GM04503 (cell line): ENCODE data around the gene NAA25.
"Not testable (repeated sequence)": the region's sequence is repeated elsewhere in the genome, so short reads cannot be mapped to it uniquely, and the experiment has no call there.

Source experiments
- DNase-seq: peaks from one replicate; pipeline ENCODE4 v3.0.0-alpha.2; 2012; ENCODE audit warnings: low read depth

Gene NAA25

DNA sequence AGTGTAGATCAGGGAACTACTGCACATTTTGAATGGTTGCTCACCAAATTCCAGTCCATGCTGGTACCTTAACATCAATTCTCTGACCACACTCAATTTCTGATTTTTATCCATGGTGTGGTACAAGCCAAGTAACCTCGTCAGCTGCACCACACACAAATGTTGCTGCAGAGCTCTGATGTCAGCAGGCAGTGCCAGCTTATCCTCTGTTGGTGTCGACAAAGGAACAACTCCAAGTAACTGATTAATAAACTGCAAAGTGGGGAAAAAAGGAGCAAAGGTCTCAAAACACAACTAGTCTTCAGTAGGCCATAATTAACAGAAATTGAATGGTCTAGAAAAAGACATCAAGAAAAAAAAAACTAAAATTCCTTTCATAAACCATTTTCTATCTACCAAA, 47.4 kb downstream of the NAA25 start:
- DNase-seq: no peak

DNA sequence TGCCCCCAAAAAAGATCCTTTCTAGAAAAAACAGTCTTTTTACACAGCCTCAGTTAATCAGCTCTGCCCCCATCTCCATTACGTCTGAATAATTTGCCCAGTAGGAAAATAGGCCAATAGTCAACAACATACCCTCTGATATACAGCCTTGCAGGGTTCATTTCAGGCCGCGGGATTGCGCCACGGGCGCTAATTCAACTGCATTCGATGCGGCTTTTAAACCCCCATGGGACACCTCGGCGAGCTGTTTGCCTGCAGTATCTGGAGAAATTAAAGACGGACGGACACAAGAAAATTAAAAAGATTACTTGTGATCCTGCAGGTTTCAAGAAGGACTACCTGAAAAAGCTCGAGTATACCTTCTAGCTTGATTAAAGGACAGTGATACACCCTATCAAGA, 59.2 kb downstream of the NAA25 start:
- no peak for DNase-seq

DNA sequence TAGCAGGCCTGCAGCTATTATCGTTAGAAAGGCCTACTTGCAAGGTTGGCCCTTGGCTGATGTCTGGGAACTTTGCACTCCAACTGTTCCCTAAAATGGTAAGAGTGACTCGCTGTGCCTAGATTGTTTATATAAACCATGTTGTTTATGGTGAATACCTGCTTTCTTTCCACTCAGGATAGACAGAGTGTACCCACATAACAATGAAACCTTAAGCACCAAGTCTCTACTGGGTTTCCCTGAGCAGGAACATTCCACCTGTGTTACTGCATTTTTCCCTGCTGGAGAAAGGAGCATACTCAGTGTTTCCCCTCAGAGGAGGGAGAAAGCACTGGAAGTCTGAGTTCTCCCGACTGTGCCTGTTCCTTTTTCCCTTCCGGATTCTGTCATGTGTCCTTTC, 62.6 kb downstream of the NAA25 start:
- no peak for DNase-seq

DNA sequence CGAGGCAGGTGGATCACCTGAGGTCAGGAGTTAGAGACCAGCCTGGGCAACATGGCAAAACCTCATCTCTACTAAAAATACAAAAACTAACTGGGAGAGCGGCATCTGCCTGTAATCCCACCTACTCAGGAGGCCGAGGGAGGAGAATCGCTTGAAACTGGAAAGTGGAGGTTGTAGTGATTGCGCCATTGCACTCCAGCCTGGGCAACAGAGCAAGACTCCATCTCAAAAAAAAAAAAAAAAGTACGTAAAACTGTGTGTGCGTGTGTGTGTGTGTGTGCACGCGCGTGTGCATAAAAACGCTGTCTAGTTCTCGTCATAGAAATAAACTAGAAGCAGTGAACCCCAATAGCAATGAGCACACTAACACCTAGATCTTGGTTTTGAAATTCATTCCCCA, 72.0 kb downstream of the NAA25 start:
- not testable (repeated sequence) for DNase-seq

DNA sequence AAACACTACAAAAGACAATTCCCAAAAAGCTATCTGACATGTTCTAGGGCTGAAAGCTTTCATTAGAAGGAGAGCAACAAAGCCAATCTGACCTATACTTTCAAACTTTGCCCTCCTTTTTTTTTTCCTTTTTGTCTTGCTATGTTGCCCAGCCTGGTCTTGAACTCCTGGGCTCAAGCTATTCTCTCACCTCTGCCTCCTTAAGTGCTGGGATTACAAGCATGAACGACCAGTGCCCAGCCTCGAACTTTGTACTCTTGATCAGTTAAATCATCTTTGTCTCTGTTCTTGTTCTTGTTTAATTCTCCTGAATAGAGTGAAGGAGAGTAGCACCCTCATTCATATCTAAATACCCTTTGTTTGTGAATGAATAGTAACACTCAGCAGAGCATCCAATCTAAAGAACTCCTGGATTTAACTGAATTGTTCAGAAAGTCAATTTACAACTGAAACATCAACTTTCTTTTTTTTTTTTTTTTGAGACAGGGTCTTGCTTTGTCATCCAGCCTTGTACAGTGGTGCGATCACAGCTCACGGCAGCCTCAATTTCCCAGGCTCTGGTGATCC, 73.3 kb downstream of the NAA25 start:
- DNase-seq: no peak

DNA sequence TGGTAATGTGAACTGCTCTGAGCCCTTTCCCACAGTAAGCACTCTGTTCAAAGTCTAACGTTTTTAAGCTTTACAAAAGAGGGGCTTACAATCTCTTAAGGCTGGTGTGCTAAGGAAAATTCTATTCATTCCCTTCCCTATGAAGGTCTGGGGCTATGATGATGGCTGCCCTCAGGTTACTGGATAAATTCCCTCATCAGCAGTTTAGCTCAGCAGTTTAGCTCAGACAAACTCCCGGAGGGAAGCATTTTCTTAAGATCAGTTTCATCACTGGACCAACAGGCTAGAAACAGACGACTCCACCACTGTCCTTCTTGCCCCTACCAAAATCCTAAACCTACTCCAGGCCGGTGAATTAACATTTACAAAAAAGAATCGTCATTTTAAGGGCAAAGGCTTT, 76.3 kb downstream of the NAA25 start:
- no peak for DNase-seq

DNA sequence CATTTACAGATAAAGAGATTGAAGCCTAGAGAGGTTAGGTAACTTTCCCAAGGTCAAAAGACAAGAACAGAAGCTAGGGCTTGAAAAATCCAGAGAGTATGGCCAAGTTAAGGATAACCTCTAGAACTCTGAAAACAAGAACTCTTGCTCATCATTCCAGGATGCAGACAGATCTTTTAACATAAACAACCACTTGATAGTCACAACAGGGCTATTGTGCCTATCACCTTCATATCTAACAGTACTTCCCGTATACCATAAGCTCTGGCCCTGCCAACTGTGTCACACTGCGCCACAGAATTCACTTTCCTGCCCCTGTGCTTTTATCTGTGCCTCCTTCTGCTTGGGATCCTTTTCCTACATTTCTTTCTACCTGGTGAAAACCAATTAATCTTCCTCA, 77.1 kb downstream of the NAA25 start:
- no peak for DNase-seq

DNA sequence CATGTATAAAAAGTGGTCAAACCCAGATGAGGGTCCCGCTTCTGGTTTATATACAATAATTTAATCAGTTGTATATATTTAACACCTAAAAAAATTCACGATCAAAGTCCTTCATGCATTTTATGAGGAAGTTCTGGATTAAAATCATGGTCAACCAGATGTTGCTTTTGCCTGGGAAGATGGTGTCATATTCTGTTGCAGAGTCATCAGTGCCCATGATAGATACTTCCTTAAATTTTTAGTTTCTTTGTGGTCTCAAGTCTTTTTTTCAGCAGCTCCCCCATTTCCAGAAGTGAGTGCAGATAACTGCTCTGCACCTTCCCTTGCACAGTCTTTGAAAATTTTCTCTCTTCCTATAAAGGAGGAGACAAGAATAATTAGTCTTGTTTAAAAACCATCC, 79.3 kb downstream of the NAA25 start:
- DNase-seq: no peak

DNA sequence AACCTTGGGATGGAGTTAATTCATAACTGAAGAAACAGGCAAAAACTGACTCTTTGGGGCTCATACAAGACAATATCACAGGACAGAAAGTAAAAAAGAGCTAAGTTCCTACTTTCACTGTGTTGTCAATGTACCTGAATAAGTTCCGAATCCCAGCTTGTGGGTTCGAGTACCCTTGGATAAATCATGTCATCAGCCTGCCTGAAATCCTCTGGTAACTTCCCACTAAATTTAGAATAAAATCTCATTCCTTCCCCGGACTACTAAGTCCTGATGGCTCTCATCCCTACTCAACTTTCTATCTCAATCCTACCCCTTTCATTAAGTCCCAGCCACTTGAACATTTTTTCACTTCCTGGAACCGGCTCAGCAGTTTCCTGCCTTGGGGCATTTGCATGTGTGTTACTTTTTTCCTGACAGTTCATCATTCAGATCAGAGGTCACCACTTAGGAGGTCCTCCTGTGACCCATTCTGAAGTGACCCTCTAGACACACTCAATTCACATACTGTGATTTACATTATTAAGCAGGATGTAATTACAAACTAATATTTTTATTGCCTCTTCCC, 82.7 kb downstream of the NAA25 start:
- no peak for DNase-seq

DNA sequence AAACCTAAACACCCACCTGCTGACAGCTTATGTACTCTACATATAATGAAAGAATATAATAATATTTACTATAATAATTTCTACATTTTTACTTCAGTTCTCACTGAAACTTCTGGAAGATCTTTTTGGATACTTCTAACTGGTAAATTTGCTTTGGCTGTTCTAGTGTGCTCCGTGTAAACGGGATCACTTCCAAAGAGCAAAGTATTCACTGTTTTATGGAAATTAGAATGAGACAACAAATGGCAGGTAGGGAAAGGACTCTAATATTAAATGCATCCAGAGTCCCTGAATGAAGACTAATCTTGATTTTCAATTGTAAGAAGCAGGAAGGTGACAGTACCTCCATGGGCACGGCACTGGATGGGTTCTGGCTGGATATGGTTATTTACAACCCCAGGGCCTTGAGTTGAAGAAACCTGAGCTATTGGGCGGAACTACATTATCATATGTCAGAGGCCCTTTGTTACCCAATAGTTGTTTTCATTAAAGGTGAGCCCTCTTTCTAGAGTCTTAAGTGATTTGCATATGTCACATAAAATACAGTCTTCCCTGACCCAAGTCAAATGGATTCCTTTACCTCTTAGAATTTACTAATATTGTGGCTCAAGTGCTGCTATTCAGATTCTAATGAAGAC, 84.7 kb downstream of the NAA25 start:
- no peak for DNase-seq

DNA sequence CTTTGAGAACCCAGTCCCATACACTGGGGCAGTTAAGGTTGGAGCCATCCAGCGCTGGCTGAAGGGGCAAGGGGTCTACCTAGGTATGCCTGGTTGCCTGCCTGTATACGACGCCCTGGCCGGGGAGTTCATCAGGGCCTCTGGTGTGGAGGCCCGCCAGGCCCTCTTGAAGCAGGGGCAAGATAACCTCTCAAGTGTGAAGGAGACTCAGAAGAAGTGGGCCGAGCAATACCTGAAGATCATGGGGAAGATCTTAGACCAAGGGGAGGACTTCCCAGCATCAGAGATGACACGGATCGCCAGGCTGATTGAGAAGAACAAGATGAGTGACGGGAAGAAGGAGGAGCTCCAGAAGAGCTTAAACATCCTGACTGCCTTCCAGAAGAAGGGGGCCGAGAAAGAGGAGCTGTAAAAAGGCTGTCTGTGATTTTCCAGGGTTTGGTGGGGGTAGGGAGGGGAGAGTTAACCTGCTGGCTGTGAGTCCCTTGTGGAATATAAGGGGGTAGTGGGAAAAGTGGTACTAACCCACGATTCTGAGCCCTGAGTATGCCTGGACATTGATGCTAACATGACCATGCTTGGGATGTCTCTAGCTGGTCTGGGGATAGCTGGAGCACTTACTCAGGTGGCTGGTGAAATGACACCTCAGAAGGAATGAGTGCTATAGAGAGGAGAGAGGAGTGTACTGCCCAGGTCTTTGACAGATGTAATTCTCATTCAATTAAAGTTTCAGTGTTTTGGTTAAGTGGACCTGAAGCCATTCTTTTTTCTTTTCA, 86.2 kb downstream of the NAA25 start:
- no peak for DNase-seq

DNA sequence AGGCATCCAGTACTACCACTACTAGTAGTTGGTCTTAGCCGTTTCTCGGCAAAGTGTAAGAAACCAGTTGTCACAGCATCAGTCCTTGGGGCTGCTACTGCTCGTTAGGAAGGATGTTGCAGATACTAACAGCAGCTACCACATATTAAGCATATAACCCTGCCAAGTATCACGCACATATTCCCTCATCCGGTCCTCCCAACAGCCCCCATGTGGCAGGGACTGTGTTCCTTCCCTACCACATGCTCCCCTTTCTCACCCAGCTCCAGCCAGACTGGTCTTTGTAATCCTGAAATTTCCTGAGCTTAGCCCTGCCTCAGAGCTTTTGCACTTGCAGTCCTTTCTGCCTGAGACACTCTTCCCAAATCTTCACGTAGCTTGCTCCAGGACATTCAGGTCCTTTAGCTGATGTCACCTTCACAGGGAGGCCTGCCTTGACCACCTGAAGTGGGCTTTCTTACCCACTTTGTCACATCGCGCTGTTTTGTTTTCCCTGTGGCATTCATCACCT, 87.6 kb downstream of the NAA25 start:
- no peak for DNase-seq

DNA sequence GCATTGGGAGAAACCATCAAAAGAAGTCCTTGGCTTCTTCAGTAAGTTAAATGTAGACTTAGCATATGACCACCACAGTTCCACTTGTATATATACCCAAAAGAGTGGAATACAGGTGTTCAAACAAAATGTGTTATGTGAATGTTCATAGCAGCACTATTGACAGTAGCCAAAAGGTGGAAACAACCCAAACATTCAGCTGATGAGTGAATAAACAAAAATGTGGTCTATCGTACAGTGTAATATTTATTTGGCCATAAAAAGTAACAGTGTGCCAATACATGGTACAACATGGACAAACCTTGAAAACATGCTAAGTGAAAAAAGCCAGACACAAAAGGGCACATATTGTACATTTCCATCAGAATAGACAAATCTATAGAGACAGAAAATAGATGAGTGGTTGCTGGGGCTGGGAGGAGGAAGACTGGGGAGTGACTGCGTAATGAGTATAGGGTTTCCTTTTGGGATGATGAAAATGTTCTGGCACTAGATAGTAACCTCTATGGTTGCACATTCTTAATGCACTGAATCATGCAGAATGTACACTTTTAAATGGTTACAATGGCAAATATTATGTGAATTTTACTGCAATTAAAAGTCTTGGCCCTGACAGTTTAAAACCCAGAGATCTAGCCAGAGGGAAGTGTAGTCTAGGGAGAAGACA, 89.9 kb downstream of the NAA25 start:
- no peak for DNase-seq

DNA sequence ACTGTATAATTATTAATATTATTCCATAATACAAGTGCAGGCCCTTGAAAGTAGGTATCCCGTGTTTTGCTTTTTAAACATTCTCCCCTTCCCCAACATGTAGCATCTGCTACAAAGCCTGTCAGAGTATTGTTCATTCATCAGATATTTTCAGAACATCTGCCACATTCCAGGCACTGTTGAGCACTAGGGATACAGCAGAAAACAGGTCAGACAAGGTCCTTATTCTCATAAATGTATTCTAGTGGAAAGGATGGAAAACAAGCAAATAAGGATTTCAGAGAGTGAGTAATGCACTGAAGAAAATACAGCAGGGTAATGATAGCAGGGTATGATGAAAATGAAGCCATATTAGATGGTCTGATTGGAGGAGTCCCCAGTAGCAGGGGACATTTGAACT, 91.5 kb downstream of the NAA25 start:
- no peak for DNase-seq

DNA sequence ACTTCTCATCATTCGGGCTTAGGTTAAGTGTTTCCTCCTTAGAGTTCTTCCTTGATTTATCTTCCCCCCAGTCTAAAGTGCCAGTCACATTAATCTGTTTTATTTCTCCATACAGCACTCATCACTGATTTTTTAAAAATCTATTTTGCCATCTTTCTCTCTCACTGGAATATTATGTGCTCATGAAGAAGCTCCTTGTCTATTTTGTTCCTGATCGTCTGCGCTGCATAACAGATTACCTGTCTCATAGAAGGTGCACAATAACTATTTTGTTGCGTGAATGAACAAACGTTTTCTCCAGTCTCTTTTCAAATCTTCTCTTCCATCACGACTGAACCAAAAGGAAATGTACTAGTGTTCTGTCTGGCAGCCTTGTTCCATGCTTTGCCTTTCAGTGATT, 92.6 kb downstream of the NAA25 start:
- DNase-seq: no peak

DNA sequence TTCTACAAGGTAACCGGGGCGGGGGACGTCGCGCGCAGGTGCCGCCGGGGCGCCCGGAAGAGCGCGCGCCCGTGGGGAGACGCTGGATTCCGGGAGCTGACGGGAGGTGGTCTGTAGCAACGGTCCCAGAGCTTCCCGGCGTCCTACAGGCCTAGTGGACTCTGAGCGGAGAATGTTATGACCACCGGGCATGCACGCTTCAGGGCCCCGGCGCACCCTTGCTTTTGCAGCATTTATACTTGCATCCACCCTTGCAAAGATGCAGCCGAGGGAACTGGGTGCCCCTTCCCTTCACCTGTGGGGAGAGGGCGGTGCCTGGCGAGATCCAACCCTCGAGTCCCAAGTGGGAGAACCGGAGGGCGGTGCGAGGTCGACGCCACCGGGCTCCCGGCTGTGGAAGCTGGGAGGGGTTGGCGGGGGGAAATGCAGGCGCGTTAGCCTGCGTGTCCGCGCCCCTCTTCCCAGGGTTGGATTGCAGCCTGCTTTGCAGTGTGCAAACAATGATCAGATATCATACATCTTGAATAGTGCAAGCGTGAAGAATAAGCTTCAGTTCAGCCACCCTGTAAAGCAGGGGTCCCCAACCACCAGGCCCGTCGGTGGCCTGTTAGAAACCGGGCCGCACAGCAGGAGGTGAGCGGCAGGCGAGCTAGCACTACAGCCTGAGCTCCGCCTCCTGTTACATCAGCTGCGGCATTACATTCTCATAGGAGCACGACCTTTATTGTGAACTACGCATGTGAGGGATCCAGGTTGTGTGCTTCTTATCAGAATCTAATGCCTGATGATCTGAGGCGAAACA, 94.8 kb downstream of the NAA25 start:
- no peak for DNase-seq

DNA sequence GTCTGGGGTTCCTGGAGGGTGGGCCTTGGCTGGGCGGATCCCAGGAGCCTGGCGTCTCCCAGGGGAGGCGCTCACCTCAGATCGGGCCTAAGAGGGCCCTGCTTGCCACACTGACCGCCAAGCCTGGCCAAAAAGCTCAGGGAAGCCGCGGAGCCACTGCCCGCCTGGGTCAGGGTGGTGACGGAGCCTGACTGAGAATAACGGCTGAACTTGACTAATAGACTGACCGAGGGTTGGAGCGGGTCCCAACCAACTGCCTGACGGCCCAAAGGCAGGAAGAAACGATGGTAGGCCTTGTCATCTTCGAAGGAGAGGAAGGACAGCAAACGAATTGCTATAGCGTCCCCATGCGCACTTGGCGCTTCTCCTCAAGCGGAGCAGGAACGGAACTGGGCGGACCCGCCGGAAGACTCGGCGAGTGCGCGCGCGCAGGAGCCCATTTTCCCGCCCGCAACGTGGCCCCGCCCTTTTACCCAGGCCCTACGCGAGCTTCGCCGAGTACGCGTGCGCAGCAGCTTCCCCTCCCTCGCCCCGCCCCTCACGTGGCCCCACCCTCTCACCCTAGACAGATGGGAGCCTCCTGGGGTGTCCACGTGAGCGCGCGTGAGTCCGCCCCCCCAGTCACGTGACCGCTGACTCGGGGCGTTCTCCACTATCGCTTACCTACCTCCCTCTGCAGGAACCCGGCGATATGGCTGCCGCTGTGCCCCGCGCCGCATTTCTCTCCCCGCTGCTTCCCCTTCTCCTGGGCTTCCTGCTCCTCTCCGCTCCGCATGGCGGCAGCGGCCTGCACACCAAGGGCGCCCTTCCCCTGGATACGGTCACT, 95.6 kb downstream of the NAA25 start, which contains the start of the genes ERP29 and TMEM116:
Gene ERP29, plus strand, starts transcription at position 652 of the 826 bp plus-strand sequence. Its CDS starts 40 bp downstream, at position 692.
Gene TMEM116, minus strand, starts transcription at position 391 of the 826 bp plus-strand sequence. CDS start 7,895 bp downstream, outside the sequence.
- peak; percentile 79 for DNase-seq

DNA sequence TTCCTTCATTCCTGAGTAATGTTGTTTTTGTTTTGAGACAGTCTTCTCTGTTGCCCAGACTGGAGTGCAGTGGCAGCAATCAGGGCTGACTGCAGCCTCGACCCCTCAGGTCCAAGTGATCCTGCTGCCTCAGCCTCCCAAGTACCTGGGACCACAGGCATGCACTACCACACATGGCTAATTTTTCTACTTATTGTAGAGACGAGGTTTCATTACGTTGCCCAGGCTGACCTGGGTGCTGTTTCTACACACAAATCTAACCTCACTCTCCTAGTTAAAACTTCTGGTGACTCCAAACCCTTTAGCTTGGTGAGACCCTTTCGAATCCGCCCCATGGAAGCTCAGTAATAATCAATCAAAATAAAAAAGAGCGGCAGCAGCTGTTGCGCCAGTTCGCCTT, 96.9 kb downstream of the NAA25 start:
- no peak for DNase-seq

DNA sequence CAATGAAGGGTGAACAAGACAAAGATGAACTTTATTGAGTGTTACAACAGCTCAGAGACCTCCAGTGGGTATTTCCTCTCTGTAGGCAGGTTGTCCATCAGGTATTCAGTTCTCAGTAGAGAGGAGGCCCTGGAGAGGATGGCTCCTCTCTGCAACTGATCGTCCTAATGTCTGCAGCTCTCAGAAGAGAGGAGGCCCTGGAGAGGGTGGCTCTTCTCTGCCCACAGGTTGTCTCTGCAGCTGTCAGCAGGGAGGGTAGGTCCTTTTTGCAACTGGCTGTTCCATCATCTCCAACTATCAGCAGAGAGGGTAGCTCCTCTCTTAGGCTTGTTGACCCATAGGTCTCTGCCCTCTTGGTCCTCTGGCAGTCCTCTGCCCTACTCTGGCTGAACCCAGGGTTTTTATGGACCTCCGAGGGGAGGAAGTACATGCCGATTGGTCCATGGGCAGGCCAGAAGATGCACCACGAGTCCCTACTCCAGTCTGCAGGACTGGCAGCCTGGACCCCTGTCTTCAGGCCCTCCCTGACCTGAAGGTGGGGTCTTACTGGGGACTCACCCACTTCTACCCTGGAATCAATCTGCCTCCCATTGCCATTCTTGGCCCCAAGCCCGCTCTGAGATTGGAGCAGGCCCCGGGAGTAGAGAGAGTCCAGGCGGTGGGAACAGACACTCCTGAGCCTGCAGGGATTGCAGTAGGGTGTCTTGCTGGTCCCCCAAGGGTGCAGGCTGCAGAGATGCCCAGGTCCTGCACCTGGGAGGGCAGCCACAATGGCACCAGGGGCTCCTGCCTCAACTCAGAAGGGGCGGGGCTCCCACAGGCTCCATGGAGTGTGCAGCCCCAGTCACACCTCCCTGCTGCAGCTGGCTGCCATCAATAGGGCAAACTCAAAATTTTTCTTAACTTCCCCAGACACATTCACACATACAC, 97.9 kb downstream of the NAA25 start:
- DNase-seq: no peak
